ENCODE results near the gene VTI1A.
"Not testable (repeated sequence)": the region's sequence is repeated elsewhere in the genome, so short reads cannot be mapped to it uniquely, and the experiment has no call there.

Gene VTI1A

DNA sequence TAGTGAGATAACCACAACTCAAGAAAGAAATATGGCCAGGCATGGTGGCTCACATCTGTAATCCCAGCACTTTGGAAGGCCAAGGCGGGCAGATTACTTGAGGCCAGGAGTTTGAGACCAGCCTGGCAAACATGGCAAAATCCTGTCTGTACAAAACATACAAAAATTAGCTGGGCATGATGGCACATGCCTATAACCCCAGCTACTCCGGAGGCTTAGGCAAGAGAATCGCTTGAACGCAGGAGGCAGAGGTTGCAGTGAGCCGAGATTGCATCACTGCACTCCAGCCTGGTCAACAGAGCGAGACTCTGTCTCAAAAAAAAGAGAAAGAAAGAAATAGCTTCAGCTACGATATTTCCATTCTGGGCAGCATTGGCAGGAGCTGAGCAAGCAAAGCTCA lies 143.8 kb downstream of the VTI1A start:
- not testable (repeated sequence) for DNase-seq

DNA sequence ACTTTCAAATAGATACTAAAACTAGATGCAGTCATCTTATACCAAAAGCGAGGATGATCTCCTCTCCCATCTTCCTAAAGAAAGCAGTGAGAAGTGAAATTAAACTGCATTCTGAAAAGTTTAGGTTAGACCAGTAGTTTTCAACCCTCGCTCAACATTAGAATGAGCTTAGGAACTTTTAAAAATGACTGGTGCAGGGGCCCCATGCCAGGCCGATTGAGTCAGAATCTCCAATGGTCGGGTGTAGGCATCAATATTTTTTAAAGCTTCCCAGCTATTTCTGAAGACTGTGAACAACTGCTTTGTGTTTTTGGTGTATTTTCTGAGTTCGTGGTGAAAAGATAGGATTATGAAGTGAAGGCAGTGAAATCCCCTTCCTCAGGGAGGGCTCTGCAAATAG lies 146.0 kb downstream of the VTI1A start:
- no peak for DNase-seq

DNA sequence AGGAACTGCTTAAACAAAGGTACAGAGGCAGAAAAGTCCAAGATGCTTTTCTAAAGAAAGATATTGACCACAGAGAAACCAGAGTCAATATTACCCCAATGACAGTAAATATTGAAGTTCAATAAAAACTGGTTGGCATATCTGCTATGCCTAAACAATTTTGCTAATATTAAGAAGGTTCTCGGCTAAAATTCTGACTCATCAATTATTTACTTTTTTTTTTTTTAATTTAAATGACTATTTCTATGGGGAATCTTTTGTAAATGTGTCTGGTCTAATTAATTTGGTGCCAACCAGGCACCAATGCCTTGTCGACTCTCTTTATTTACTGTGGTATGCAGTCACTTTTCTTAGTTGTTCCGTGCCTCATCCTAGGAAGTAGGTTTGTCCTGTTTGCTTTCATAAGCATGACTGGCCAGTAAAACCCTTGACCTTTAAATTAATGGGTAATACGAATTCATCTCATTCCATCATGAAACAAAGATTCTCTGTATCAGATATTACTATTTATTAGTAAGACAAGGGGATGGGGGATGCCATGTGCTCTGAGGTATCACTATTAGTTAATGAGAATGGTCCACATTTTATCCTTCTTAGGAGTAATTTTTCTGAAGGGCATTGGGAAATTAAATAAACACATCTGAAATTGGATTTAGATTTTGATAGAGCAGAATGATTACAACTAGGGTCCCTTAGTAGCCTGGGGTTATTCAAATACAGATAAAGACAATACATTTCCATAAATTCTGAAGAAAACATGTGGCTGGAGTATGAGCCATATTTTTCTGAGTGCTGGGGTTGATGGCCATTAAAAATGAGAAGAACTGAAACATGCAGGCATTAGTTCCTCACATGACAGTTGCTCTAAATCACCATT lies 154.4 kb downstream of the VTI1A start:
- DNase-seq = no peak

DNA sequence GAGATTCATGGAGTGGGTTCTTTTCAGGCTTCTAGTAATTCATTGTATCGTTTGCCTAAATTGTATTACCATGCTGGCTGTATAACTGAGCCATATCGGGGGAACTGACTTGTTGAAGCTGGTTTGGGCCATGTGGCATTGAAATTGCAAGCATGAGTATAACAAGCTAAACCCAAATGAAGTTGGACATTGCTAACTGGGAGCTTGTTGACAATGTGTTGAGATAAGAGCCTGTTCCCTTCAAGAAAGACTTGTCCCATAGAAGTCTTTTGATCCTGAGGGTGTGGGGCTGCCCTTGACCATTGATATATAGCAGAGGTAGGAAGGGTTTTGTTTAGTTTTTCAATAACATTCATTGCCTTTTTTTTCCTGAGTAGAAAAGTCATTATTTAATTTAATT lies 156.0 kb downstream of the VTI1A start:
- DNase-seq = no peak

DNA sequence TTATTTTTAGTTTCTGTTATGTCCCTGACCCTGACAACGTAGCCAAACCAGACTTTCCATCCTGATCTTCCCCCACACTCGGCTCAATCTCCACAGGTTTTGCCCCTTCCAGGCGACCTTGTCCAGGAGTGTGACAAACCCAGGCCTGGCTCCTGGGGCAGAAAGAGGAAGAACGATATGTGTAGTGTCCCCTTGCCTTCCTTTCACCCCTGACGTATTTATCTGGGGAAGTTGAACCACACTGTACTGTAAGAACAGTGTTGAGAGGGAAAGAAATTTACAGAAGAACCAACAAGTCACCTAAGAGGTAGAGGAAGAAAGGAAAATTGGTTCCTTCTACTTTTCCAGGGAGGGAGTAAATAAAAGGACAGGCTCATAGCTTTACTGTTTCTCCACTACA lies 158.0 kb downstream of the VTI1A start:
- no peak for DNase-seq

DNA sequence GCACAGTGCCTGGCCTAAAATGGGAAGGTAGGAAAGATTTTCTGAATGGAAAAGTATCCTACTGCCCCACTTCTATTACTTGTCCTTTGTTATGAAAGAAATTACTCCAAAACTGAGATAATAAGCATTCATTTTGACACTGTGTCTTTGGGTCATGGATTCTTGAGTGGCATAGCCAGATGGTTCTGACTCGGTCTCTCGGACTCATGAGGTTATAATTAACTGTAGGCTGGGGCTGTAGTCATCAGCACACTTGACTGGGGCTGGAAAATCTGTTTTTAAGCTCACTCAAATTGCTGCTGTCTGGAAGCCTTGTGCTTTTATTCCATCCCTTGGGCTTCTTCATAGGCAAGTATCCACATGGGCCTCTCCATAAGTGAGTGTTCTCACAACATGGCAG lies 160.5 kb downstream of the VTI1A start:
- DNase-seq = no peak

DNA sequence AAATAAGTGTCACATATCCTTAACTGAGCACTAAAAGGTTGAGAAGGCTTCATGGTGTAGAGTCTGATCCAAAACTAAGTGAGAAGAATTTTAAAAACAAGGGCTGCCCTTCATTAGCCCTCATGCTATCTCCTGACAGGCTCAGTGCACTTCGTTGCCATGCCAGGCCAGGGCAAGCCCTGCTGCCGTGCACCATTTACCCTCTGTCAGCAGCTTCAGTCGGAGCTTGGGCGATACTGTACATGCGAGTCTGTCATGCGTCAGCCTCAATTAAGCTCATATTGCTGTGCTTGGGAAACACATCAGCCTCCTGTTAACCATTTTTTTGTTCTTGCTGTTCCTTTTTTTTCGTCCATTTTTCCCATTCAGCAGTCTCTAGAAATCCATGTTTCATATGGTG lies 166.6 kb downstream of the VTI1A start:
- DNase-seq = no peak

DNA sequence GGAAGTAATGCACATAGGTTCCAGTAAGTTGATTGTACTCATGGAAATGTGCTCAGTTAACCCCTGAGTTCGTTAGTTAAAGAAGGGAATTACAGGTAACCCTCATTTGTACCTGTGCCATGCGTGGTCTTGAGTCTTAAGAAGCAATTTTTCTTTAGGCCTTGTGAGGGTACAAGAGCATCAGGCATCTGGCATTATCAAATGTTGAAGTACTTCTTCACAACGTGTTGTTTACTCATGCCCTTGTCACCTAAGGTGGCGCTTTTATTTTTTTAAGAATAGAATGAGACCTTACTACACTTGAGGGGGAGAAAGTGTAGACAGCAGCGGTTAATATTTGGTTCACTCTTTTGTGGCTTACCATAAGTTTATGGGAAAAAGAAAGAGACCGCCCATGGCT lies 167.1 kb downstream of the VTI1A start:
- DNase-seq = no peak

DNA sequence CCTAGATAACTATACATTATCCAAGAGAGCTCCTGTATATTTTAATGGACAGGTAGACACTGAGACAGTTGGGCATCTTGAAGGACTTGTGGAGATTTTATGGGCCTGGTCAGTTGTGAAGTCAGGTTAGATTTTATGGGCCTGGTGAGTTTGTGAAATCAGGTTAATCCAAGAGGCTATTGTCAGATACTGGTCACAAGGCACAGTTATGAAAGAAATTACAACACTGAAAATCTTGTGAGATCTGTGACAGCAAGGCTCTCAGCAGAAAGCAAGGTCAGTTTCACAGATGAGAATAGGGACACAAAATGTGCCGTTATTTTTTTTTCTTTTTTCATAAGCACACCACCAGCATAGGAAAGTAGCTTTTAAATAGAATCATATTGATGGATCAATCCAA lies 167.6 kb downstream of the VTI1A start:
- DNase-seq = no peak

DNA sequence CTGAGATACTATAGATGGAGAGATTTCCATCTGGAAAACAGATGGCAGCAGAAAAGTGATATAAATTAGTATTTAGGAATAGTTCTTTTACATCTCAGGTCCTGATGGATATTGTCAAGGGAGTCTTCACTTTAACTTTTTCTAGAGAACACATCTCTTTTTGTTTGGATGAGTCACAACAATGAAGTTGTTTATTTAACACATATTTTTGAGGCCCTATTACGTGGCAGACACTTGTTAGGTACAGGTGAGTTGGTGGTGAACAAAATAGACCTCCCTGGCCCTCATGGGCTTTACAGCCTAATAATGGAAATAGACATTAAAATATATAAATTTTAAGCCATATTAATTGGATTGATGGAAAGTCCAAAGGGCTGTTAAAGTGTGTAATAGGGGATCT lies 168.3 kb downstream of the VTI1A start:
- no peak for DNase-seq

DNA sequence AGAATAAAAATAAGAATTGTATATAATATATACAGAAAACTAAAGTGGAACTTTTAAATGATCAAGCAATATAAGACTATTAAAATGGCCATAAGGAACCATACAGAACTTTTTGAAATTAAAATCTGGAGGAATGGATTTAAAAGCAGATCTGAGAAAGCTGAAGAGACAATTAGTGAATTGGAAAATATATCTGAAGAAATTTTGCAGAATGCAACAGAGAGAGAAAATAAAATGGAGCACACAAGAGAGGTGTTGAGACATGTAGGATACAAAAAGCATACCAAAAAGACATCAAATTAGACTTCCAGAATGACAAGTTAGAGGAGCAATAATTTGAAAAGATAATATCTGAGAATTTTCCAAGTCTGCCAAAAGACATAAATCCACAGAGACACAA lies 169.6 kb downstream of the VTI1A start:
- DNase-seq = no peak

DNA sequence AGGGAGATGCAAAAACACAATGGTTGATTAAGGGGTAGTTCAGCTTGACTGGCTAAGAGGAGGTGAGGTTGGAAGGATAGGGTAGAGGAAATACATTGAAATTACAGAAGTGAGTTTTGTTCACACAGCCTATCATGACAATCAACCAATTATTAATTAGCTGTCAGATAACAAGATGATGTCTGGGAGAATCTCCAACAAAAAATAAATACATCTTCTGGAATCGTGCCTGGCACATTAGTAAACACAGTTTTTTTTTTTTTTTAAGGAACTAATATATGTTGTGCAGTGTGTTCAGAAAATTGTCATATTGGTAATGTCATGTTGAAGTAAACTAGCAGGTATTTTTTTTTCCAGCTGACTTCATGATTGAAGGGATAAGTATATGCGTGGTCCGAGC lies 171.8 kb downstream of the VTI1A start:
- no peak for DNase-seq

DNA sequence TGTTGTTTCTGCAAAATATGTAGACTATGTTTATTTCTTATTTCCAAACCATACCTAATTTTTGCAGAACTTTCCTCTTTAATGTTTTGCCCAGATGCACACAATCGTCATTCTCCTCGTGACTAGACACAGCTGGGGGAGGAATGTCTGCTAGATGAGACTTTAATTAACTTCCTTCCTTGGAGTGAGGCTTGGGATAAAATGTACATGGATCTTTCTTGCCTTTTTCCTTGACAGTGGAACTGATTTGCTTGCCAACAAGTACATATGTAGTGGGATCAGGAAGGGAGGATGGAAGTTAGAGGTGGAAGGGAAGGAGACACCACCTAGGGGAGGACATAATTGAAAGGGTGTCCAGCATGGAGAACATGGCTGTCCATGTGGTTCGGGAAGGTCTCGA lies 172.5 kb downstream of the VTI1A start:
- DNase-seq = no peak

DNA sequence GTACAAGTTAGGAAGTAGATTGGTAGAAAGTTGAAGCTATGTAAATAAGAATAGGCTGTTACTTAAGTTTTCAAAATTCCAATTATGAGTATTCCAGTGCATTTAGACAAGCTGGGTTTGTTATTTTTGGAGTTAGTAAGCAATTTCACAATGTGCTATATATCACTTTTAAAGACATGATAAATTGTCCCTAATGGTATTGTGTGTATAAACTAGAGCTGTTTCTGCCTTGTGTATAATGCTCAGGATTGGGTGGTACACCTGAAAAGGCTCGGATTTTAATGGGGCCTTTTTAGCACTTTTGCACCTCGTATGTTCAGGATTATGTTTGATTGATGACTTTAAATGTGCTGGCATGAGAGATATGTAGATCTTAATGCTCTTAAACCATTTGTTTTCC lies 175.8 kb downstream of the VTI1A start:
- DNase-seq = no peak

DNA sequence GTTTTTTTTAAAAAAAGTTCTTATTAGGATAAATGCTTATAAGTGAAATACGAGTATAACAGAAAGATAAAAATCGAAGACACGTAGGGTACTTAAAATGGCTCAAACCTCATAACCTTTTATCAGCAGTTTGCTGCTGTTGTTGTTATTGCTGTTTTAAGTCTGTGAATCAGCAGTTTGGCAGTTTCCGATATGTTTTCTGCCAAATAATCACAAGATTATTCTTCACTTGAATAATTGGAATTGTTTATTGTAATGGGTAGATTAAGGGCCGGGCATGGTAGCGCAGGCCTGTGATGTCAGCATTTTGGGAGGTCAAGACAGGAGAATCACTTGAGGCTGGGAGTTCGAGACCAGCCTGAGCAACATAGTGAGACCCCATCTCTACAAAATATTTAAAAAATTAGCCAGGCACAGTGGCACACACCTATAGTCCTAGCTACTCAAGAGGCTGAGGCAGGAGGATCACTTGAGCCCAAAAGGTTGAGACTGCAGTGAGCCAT lies 177.6 kb downstream of the VTI1A start:
- DNase-seq = no peak

DNA sequence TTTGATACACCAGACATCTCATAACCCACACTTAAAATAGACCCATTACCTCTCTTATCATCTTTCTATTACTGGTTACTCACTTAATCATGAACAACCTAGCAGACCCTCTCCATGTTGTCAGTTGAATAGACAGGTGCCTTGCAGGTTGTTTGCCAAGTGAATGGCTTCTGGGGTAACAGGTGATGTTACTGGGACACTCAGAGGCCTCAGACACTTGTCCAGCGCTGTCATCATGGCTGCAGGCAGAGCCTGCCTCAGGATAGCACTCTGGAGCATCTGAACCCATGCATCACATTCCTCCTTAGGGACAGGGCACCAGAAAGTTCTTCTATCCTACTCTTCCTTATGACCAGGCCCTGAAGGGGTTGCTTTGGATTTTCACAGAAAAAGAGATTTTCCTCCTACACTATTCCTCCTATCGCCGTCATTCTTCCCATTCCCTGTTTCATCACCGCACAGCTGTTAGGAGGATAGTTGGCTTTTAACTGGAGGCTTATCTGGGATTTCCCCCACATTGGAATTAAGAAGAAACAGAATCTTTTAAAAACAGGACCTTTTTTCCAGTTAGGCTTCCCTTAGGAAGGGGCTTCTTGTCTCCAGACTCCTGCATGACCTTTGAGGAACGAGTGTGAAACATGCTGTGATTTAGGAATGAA lies 182.1 kb downstream of the VTI1A start:
- no peak for DNase-seq

DNA sequence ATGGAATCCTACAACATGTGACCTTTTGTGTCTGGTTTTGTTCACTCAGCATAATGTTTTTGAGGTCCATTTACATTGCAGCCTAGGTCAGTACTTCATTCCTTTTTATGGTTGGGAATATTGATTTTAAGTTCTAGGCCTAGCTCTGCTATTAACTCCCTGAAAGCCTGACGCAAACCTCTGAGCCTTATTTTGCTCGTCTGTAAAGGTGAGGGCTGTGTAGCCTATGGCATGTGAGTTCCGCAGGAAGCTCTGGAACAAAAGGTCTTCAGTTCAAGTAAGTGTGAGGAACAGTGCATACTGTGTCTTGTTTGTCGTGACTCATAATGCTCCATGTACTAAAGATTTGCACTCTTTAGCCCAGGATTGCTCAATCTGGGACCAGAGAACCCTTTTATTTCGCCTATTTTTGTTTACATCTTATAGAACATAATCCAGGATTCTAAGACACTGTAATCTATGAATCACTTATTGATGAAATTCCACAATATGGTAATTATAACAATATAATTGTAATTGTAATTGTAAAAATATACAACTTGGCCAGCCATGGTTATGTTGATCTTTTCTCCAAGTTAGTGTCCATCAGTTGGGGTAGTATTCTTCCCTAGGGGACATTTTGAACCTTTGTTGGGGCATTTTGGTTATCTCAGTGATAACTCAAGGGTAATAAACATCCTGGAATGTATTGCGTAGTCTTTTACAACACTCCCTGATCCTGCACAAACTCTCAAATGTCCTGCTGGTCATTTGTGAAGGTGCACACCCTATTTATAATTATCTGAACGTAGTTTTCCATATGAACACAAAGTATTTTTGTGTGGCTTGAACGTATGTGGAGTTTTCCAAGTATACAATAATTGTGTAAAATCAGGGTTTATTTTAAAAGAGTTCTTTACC lies 184.7 kb downstream of the VTI1A start:
- no peak for DNase-seq

DNA sequence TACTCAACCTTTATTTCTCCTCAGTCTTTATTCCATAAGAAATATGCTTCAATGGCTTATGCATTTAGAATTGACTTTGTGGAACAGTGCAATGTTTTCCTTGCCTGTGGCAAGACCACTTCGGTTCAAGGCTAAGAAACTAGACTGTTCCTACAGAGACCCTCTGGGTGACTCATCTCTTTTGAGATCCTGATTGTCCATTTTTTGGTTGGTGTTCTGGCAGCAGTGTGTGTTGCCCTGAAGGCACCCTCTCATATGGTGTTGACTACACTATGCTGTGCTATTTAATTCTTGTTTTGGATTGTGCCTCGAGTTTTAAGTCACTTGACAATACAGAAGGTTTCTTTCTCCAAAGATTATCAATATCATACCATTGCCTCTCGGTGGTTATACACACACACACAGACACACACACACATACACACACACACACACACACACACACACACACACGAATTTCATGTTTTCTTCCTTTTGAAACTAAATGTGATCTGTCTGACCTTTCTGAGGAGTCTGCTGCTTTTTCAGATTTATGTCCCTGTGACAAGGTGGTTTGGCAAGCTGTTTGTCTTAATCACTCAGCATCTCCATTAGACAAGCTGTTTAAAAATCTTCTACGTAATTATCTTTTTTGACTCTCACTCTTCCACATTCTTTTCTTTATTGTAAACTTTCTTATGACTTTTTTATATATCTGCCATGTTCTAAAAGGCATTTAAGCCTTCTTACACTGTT lies 187.2 kb downstream of the VTI1A start:
- no peak for DNase-seq

DNA sequence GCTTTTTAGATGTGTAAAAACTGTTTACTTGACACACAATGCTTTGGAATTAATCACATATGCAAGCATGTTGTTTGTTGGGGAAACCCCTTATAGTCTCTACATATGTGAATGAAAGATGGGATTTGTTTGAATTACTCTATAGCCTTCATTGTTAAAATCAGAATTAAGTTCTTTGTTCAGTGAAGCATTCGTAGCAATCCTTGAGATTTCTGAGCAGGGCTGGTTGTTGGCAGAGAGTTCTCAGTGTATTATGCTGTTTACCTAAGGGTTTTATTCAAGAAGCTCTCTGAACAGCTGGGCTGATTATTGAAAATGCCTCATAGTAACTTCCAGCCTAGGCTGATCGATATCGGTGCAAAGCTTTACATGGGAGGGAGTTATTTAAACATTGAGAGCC lies 190.9 kb downstream of the VTI1A start:
- no peak for DNase-seq

DNA sequence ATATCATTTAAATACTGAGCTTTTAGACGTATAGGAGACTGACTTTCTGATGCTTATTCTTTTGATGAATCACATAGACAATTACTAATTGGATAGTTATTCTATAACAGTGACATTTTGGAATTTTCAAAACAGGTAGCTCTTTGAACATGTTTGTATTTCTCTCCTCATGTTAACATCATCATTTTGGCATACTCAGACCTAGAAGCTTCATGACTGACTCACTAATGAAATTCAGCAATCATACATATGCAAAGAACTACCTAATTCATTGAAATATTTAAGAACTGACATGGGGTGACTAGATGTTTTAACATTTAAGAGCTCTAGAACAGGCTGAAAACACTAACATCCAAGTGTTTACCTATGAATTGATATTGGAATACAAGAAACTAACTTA lies 192.3 kb downstream of the VTI1A start:
- DNase-seq = no peak

DNA sequence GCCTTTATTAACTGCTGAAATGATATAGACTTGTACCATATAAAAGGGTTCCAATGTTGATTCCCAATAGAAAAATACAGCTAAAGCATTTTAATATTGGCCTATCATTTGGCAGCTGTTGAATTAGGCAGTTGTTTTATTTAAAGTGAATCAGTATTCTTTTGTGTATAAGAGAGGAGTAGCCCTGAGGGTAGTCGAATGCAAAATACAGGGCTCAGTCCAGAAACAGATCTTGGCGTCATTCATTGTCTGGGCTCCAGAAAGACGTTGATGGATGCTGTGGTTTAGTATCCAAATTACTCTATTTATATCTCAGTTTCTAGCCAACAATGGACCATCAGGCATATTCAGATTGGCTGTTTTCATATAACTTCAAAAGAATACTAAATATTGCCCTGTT lies 193.6 kb downstream of the VTI1A start:
- DNase-seq = no peak

DNA sequence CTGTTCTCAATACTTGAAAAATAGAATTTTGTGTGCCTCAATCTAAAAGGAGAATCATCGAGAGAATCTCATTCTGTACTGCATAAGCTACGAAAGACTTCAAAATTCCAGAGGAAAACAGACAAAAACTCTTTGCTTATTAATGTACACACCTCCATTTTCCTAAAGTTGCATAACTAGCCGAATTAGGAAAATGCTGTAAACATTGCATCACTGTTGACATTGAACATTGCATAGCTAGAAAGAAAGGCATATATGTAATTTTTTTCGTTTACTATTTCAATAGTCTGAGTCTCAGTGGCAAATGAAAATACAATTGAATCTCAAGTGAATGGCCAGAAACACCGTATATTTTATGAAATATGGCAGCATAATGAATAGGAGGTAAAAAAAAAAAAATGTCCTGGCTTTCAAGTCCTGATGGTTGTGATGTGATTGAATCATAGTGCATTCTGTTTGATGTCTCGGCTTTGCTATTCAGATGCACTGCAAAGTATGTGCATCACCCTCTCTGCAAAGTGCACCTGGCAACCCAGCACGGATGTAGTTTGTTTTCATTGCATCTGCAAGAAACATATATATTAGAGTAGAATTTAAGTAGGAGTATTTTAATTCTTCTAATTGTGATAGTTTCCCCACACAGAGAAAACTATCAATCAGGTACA lies 196.7 kb downstream of the VTI1A start:
- DNase-seq = no peak

All from DMS79 treated with DMSO at 0.1 percent for 48 hours (cell line).